Vagina (tissue), 2 donors: ENCODE data around the gene KRT23. TPM values are rescaled to one million over a fixed set of nuclear protein-coding genes. Genes with fewer than 3 reads are reported as not detected.

Experiments used
- DNase-seq, 2 donors: peaks; one replicate each; pipeline ENCODE4 v3.0.0-alpha.2; 2017; ENCODE audit errors: extremely low spot score in 2 of 2
- H3K27ac ChIP-seq: fragments of 200-600 bp; sonication (generic); one replicate; pipeline ENCODE4 v1.5.1; 2019
- H3K27me3 ChIP-seq: fragments of 200-600 bp; sonication (generic); one replicate; pipeline ENCODE4 v1.5.1; 2019
- H3K36me3 ChIP-seq, 2 donors: fragments of 200-600 bp; sonication (generic); one replicate each; pipeline ENCODE4 v1.5.1; 2017 to 2019
- H3K4me1 ChIP-seq: fragments of 200-600 bp; sonication (generic); one replicate; pipeline ENCODE4 v1.5.1; 2019
- H3K4me3 ChIP-seq, 2 donors: fragments of 200-600 bp; sonication (generic); 1 replicate in 1 of 2; 2 replicates in 1 of 2; pipeline ENCODE4 v1.5.1; 2016 to 2019
- H3K9me3 ChIP-seq: fragments of 200-600 bp; sonication (generic); one replicate; pipeline ENCODE4 v1.5.1; 2019
- POLR2A ChIP-seq, 2 donors: fragments of 450-650 bp; IDR thresholded peaks; one replicate each; pipeline ENCODE4 v1.6.1; 2017; ENCODE audit warnings: antibody characterized with exemption in 2 of 2, mild to moderate bottlenecking in 2 of 2, moderate library complexity in 2 of 2
- POLR2AphosphoS5 ChIP-seq, 2 donors: sonication (generic); formaldehyde crosslinking; IDR thresholded peaks; one replicate each; pipeline ENCODE4 v1.9.0; 2017; ENCODE audit warnings: antibody characterized with exemption in 2 of 2, mild to moderate bottlenecking in 2 of 2, low read depth in 1 of 2; ENCODE audit not compliant: insufficient read depth in 1 of 2
- intact Hi-C: fragments of 100-400 bp; cut with DNase I; formaldehyde crosslinking; loops from one replicate; pipeline ENCODE4 v1.15.1; 2023
- total RNA-seq: library from RNA; depleted of rRNA; stranded (reverse); fragments of >200 nt; gene quantifications from one replicate; pipeline ENCODE4 v1.2.3, GENCODE V29; 2016
- TF ChIP-seq, protein P1 (sequence below), 3 experiments: fragments of 450-650 bp in 2 of 3; fragments of 200-600 bp in 1 of 3; sonication (generic) in 1 of 3; IDR thresholded peaks; one replicate each; pipeline ENCODE4 v1.5.1; 2017 to 2019; ENCODE audit warnings: antibody characterized with exemption in 3 of 3, mild to moderate bottlenecking in 2 of 3, moderate library complexity in 2 of 3

The KRT23 gene
- total RNA-seq, 1 donor from 2014 or later, result 0.98 TPM

DNA sequence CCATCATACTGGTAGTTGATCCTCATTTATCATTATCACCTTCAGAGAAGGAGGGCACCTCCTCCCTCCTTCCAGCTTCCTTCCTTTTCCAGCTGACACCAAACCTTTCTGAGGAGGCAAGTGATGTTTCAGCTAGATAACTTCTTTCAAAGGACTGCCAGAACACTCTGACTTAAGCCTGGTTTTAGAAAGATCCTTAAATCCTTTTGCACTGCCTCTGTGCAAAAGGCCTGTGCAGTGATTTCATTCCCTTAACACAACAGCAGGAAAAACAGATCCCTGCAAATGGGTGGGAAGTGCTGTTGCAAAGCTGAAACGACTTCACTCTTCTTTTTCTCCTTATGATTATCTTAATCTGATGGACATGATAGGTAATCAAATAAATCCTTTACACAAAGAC lies 7.1 kb upstream of the KRT23 start:
- intact Hi-C loops, result no loop called here
- no peaks in the 10 kb centered on the region for H3K27me3 ChIP-seq
- DNase-seq, result no peak
- no peak overlapping the region for H3K4me3 ChIP-seq
- H3K27ac ChIP-seq, result no peak overlapping the region
- H3K9me3 ChIP-seq, result no peaks in the 10 kb centered on the region
- no peaks in the 10 kb centered on the region for H3K36me3 ChIP-seq
- TF ChIP-seq, protein P1, sequence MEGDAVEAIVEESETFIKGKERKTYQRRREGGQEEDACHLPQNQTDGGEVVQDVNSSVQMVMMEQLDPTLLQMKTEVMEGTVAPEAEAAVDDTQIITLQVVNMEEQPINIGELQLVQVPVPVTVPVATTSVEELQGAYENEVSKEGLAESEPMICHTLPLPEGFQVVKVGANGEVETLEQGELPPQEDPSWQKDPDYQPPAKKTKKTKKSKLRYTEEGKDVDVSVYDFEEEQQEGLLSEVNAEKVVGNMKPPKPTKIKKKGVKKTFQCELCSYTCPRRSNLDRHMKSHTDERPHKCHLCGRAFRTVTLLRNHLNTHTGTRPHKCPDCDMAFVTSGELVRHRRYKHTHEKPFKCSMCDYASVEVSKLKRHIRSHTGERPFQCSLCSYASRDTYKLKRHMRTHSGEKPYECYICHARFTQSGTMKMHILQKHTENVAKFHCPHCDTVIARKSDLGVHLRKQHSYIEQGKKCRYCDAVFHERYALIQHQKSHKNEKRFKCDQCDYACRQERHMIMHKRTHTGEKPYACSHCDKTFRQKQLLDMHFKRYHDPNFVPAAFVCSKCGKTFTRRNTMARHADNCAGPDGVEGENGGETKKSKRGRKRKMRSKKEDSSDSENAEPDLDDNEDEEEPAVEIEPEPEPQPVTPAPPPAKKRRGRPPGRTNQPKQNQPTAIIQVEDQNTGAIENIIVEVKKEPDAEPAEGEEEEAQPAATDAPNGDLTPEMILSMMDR (IDR thresholded peaks at IDR 0.05), result no peak
- no peak for TF ChIP-seq POLR2A (IDR thresholded peaks at IDR 0.05)
- TF ChIP-seq POLR2AphosphoS5 (IDR thresholded peaks at IDR 0.05; ENCODE audit: insufficient read depth in 1 of 2, low read depth in 1 of 2), result no peak
- no peaks in the 10 kb centered on the region for H3K4me1 ChIP-seq

DNA sequence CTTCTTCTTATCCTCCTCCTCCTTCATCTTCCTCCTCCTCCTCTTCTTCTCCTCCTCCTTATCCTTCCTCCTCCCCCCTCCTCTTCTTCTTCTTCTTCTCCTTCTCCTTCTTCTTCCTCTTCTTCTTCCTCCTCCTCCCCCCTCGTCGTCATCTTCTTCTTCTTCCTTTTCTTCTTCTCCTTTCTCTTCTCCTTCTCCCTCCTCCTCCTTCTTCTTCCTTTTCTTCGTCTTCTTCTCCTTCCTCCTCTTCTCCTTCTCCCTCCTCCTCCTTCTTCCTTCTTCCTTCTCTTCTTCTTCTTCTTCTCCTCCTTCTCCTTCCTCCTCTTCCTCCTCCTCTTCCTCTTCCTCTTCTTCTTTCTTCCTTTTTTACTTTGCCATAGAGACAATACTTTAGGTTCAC lies 5.1 kb upstream of the KRT23 start:
- H3K27me3 ChIP-seq, result no peaks in the 10 kb centered on the region
- TF ChIP-seq, protein P1 (IDR thresholded peaks at IDR 0.05), result no peak
- TF ChIP-seq POLR2AphosphoS5 (IDR thresholded peaks at IDR 0.05; ENCODE audit: insufficient read depth in 1 of 2, low read depth in 1 of 2), result no peak
- TF ChIP-seq POLR2A (IDR thresholded peaks at IDR 0.05), result no peak
- no peak overlapping the region for H3K27ac ChIP-seq
- intact Hi-C loops, result no loop called here
- no peak overlapping the region for H3K4me3 ChIP-seq
- no peaks in the 10 kb centered on the region for H3K9me3 ChIP-seq
- DNase-seq, result no peak
- no peaks in the 10 kb centered on the region for H3K36me3 ChIP-seq
- H3K4me1 ChIP-seq, result no peaks in the 10 kb centered on the region

DNA sequence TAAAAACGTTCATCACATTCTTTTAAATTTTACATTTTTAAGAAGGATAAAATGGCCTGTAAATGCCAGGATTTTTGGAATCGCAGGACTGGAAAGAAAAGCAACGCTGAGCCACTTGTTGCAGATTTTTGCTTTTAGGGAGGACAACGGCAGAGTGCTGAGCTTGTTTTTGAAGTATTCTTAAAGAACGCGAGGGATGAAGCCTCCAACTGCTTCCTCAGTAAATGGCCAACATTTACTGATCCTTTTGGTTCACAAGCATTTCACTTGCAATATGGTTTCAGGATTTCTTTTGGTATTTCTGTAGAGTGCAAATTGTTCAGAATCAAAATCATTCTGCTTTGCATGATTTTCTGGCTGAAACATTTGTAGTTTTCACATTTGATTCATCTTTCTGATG lies 2.8 kb upstream of the KRT23 start:
- intact Hi-C loops, result no loop called here
- no peaks in the 10 kb centered on the region for H3K4me1 ChIP-seq
- no peak overlapping the region for H3K27ac ChIP-seq
- H3K27me3 ChIP-seq, result no peaks in the 10 kb centered on the region
- no peak for DNase-seq
- TF ChIP-seq, protein P1 (IDR thresholded peaks at IDR 0.05), result no peak
- no peak for TF ChIP-seq POLR2AphosphoS5 (IDR thresholded peaks at IDR 0.05; ENCODE audit: insufficient read depth in 1 of 2, low read depth in 1 of 2)
- no peaks in the 10 kb centered on the region for H3K9me3 ChIP-seq
- H3K4me3 ChIP-seq, result no peak overlapping the region
- H3K36me3 ChIP-seq, result no peaks in the 10 kb centered on the region

DNA sequence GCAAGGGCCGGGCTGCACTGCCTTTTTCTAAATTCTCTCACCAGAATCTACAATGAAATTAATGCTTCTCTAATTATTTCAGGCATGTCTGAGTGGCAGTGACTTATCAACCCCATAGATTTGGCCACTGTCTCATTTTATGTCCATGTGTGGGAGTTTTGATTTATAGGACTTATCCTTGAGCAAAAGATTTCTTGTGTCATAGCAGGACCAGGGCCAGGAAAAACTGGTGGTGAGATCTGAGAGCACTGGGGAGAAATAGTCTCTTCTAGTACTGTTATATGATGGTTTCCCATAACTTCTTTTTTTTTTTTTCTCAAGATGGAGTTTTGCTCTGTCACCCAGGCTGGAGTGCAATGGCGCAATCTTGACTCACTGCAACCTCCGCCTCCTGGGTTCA lies 1.5 kb upstream of the KRT23 start:
- Histone ChIP-seq H3K4me1 (no peaks in the 10 kb centered on the region), H3K27ac (no peak overlapping the region), H3K27me3 (no peaks in the 10 kb centered on the region), H3K4me3 (no peak overlapping the region), H3K36me3 (no peaks in the 10 kb centered on the region), H3K9me3 (no peaks in the 10 kb centered on the region)
- TF ChIP-seq POLR2A (IDR thresholded peaks at IDR 0.05), result no peak
- TF ChIP-seq, protein P1 (IDR thresholded peaks at IDR 0.05), result no peak
- DNase-seq, result no peak
- intact Hi-C loops, result no loop called here

DNA sequence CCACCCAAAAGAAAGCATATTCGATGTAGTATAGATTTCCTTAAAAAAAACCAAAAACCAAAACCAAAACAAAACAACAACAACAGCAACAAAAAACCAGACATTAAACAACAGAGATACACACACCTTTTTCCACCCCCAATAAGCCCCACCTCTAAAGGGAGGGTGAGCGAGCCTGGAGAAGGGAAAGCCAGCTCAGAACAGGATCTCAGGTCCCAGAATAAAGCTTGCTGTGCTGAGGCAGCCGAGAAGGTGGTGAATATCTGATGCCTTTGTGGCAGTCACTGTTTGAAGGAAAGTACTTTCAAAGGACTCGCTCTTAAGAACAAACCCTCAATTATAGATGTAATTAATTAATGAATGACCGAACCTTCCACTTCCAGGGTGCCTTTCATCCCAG lies 470 bp downstream of the KRT23 start:
- H3K36me3 ChIP-seq, result no peaks in the 10 kb centered on the region
- no peaks in the 10 kb centered on the region for H3K9me3 ChIP-seq
- DNase-seq, result no peak
- H3K4me1 ChIP-seq, result no peaks in the 10 kb centered on the region
- H3K4me3 ChIP-seq, result no peak overlapping the region
- no peak overlapping the region for H3K27ac ChIP-seq
- no peaks in the 10 kb centered on the region for H3K27me3 ChIP-seq
- intact Hi-C loops, result no loop called here
- TF ChIP-seq POLR2AphosphoS5 (IDR thresholded peaks at IDR 0.05; ENCODE audit: insufficient read depth in 1 of 2, low read depth in 1 of 2), result no peak
- TF ChIP-seq, protein P1 (IDR thresholded peaks at IDR 0.05), result no peak
